CMK (cell line): Measurements from ENCODE around the gene XRCC1.
"Not testable (repeated sequence)": the region's sequence is repeated elsewhere in the genome, so short reads cannot be mapped to it uniquely, and the experiment has no call there.

Experiments used
- DNase-seq: peaks from one replicate; pipeline ENCODE4 v3.0.0-alpha.2; 2010; ENCODE audit warnings: low read depth

Gene XRCC1

DNA sequence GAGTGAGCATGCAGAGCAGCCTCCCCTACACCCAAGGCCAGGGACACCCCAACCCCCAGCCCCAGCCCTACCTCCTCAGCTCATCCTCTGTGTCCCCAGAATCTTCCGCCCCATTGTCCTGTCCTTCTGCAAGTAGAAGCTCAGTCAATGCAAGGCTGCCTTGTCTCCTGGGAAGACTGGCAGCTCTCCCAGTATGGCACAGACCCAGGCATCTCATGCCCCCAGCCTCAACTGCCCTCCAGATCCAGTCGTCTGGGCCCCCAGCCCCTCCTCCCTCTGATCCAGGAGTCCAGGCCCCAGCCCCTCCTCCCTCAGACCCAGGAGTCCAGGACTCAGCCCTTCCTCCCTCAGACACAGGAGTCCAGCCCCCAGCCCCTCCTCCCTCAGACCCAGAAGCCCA, 29.3 kb downstream of the XRCC1 start:
- no peak for DNase-seq

DNA sequence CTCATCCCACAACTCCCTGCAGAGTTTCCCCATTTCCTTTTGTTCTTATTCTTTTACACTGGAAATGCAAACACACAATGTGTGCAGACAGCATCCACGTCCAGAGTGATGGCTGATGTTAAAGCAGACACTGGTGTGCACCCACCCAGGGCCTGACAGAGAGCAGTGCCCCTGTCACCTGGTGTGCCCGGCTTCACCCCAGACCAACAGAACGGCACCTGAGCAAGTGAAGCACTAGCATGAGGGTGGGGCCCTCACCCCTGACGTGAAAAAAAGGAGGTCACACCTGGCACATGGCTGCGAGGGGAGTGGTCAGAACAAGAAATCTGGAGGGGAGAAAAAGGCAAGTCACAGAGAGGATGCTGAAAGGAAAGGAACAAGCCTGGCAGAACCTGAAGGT, 30.1 kb downstream of the XRCC1 start:
- no peak for DNase-seq

DNA sequence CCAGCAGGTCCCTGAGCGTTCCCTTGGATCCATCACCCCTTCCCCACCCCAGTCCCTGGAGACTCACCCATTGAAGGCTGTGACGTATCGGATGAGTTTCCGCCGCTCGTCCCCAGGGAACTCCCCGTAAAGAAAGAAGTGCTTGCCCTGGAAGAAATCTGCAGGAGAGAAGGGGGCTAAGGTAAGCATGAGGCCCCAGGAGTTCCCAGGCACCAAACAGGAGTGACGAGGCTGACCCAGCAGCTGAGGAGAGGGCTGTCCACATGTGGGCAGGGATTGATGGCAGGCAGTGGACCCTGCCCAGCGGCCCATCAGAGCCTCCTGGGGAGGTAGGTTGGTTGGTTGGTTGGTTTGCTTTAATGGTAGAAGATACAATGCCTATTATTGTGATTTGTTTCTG, 31.2 kb downstream of the XRCC1 start:
- no peak for DNase-seq

DNA sequence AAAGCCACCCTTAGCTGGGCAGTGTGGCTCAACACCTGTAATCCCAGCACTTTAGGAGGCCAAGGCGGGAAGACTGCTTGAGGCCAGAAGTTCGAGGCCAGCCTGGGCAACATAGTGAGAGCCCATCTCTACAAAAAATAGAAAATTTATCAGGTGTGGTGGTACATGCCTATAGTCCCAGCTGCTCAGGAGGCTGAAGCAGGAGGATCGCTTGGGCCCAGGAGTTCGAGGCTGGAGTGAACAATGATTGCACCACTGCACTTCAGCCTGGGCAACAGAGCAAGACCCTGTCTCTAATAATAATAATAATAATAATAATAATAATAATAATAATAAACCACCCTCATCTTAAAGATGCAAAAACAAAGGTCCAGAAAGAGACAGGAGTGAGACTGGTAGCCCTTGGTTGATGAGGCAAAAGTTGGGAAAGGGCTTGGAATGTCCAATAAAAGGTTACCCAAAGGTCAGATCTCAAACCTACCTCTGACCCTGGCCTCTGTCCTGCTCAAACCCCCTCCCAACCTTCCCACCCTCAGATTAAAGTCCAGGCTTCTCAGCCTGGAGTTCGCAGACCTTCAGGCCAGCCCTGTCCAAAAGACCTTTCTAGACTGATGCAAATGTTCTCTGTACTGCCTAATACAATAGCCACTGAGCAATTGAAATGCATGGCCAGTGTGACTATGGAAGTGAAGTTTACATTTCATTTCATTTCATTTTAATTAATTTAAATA, 33.2 kb downstream of the XRCC1 start:
- DNase-seq, result no peak

DNA sequence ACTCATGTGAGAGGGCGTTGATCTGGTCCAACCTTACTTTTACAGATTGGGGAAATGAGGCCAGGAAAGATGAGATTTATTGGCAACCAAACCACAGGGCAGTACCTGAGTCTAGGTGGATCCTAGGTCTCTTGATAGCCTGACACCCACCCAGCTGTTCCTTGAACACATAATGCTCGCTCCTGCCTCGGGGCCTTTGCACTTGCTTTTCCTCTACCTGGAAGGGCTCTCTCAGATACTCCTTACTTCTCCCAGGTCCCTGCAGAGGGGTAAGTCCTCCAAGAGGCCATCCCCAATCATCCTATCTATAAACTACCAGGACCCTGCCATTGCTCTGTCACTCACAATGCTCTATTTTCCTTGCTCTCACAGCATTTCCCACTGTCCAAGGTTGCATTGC, 34.9 kb downstream of the XRCC1 start:
- DNase-seq, result no peak

DNA sequence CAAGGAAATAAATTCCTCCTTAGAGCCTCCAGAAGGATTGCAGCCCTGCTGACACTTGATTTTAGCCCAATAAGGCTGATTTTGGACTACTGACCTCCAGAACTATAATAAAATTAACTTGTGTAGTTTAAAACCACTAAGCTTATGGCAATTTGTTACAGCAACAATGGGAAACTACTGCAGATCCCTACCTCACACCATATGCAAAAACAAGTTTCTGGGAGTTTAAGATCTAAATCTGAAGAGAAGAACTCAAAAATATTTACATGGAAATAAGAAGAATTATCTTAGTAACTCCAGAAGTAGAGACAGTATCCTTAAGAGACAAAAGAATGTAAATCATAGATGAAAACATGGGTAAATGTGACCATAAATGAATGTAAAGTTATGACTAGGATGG, 36.4 kb downstream of the XRCC1 start:
- no peak for DNase-seq

DNA sequence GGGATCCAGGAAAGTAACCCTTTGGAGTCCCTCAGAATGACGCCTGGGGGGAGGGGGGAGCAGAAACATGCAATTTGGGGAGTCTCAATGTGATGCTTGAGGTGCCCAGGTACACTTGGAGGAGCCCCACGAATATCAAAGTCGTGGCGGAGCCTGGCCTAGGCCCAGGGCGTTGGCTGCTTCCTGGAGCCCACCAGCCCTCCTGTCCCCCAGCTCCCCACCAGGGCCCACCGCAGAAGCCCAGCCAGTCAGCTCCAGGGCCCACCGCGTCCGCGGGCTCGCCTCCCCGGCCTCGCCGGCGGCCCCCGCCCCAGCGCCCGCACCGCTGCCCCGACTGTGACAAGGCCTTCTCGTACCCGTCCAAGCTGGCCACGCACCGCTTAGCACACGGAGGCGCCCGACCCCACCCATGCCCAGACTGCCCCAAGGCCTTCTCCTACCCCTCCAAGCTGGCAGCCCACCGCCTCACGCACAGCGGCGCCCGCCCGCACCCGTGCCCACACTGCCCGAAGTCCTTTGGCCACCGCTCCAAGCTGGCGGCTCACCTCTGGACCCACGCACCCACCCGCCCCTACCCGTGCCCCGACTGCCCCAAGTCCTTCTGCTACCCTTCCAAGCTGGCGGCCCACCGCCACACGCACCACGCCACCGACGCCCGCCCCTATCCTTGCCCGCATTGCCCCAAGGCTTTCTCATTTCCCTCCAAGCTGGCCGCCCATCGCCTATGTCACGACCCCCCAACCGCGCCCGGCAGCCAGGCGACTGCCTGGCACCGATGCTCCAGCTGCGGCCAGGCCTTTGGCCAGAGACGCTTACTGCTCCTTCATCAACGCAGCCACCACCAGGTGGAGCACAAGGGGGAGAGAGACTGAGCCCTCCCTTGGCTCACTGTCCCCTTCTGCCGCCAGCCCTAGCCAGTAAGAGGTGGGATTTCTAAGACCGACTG, 40.2 kb downstream of the XRCC1 start:
- DNase-seq, result no peak

DNA sequence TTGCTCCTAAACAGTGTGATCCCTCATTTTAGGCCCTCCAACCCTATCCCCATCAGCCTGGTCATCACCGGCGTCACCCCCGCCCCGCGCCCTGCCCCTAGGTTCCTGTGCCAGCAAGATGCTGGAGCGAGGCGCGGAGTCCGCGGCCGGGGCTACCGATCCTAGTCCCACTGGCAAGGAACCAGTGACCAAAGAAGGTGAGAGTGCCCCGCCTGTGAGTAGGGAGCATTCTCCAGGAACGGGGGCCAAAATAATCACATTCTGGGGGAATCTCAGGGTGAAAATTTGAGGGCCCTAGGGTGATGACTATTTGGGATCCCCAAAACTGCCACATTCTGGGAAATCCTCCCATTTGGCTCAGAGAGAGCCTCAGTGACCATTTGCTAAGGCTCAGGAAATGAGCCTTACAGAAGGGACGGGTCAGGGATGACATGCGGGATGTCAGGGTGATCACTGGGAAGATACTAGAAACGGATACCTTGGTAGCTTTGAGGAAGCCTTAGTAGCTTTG, 41.0 kb downstream of the XRCC1 start:
- no peak for DNase-seq

DNA sequence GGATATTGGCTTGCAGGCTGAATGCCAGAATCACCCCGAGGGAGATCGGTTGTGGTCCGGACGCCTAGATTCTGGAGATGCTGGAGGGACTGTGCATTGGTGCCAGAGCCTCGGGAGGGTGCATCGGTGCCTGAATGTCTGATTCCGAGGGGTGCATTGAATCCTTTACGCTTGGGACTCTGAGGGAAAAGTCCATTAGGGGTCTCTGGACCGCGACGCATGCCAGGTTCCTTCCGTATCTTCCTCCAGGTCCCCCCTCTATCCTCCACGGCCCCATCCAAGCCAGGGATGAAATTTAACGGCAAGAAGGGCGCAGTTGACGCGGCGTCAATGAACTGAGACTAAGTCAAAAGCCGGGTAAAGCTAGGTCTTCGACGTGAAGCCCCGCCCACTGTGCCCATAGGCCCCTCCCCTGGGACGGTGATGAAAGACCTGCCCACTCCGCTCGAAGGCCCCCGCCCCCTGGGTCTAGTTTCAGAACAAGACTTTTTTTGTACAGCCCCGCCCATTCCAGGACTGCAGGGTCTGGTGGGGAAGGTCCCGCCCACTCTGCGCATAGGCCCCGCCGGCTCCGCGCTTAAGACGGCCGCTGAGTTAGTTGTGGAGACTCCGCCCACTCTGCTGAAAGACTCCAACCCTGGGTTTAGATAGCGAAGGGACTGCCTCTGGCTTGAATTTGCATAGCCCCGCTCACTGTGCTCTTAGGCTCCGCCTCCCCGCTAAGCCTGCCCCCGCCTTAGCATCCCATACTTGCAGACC, 41.6 kb downstream of the XRCC1 start:
- peak; percentile 99 for DNase-seq

DNA sequence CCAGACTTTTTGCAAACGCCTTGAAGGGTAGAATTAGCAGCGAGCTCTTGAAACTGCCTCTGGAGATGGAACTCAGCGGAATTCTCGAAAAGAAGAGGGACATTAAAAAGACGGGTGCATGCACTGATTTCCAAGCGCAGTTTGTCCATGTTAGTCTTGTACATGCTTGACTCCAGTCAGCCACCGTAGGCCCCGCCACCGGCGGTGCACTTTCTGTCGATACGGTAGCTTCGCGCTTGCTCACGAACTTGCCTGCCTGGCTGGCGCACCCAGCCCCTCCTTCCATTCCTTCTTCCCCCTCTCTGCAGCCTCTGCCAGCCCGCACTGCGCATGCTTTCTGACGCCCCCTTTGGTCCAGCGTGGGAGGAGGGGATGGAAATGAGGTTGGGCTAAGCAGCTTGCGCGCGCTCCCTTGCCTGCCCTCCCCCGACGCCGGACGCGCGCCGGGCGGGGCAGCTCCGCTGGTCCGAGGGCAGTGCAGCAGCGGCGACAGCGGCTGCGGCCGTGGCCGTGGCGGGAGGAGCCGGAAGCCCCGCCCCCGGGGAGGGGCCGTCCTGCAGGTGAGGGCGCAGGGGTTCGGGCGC, 42.3 kb downstream of the XRCC1 start, which contains the start of gene ZNF575:
Gene ZNF575 (plus strand): TSS at position 227 of the 584 bp plus-strand sequence. CDS start 1,235 bp downstream, outside the sequence.
- peak; percentile 97 for DNase-seq

DNA sequence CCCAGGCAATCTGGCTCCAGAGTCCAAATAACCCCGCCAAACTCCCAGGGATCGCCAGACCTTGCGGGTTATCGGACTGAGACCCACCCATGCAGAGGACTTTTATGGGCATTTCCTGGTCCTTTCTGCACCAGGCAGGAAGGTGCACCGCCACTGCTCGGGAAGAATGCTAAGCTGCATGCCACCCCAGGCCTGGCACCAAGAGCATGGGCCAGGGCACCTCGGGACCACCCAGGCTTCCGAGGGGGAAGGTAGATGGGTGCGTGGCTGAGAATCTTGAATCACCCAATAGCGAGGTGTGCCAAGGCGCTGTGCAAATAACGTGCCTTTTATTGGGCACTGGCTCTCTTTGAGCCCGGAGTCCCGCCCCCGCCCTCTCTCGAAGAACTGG, 42.8 kb downstream of the XRCC1 start:
- DNase-seq, result no peak

DNA sequence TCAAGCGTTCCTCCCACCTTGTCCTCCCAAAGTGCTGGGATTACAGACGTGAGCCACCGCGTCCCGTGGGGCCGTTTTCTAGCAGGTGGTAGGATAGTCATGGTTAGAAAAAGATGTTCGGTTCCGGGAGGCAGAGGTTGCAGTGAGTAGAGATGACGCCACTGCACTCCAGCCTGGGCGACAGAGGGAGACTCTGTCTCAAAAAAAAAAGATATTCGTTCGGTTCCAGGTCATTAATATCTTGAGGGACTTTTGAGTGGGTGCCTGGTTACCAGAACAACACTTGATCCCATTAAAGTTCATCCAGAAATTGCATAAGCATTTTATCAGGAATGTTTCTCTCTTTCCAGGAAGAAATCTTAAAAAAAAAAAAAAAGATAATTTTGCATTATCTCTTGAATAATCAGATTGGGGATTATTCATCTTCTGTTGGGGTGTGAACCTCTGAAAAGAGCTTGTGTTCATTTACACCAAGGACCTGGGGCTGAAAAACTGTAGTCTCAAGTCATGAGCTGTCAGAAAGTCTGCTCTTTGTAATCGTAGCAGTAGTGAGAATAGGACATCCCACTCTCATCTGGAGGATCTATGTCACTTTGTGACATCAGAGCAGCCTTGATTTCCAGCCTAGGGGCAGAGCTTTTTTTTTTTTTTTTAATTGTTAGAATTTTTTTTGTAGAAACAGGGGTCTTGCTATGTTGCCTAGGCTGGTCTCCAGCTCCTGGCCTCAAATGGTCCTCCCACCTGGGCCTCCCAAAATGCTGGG, 47.3 kb downstream of the XRCC1 start:
- DNase-seq, result no peak

DNA sequence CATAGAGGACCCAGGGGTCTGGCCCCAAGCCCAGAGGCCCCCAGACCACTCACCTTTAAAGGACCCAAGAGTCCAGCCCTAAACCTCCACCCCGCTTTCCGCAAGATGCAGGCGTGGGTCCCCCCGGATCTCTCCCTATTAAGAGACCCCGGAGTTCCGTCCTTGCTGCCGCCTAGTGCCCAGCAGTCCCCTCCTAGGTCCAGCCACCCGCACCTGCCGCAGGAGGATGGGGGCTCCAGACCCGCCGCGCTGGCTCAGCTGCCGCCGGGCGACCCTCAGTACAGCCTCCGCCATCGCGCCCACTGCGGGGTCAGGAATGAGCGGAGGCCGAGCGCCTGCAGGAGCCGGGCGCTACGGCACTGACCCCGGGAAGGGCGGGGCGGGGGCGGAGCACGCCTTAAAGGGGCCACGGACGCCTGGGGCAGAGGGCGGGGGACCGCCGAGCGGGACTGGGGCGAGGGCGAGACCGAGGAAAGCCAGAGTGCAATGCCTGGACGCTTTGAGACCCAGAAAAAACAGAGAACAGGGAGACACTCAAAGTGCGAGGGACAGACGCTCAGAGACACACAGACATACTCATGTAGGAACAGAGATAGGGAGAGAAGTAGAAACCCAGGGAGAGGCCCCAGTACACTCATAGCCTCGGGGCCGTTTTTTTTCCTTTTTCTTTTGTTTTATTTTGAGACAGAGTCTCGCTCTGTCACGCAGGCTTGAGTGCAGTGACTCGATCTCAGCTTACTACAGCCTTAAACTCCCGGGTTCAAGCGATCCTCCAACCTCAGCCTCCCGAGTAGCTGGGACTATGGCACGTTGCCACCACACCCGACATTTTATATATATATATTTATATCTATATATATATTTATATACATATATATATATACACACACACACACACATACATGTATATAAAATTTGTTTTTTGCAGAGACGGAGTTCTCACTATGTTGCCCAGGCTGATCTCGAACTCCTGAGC, 48.2 kb downstream of the XRCC1 start, which contains the start of gene ETHE1:
Gene ETHE1 (minus strand): TSS at position 318 of the 976 bp plus-strand sequence. CDS start 24 bp downstream, at position 294.
- DNase-seq, result no peak

DNA sequence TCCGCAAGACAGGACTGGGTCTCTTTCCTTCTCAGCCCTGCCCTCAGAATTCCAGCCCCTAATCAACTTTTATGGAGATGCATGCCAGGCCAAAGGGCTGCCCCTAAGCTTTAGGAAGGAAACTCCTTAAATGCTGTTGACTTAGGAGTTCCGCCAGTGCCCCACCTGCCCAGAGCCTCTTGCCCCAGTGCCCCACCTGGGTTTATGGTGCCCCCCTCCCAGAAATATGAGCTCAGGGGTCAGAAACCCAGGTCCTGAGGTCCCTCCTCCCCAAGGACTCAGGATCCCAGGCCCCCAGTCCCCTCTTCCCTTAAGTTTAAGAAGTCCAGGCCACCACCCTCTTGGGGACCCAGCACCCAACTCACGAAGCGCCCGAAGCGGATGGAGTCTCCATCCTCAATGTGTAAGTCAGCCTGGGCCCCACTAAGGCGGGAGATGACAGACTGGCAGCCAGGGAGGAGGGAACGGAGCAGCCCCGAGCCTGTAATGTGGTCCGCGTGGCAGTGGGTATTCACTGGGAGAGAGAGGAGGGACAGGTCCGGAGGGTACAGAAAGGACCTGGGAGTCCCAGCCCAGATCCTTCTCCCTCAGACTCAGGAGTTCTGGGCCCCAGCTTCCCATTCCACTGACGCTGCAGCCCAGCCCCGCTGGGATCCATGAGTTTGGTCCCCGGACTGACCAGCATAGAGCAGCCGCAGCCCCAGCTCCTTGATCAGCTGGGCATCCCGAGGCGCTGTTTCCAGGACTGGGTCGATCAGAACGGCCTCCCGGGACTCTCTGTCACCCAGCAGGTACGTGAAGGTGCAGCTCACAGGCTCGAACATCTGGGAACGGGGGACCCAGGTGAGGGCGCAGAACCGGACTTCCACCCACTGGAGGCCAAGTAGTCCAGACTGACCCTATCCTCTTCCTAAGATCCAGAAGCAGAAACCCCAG, 49.2 kb downstream of the XRCC1 start:
- DNase-seq, result no peak

DNA sequence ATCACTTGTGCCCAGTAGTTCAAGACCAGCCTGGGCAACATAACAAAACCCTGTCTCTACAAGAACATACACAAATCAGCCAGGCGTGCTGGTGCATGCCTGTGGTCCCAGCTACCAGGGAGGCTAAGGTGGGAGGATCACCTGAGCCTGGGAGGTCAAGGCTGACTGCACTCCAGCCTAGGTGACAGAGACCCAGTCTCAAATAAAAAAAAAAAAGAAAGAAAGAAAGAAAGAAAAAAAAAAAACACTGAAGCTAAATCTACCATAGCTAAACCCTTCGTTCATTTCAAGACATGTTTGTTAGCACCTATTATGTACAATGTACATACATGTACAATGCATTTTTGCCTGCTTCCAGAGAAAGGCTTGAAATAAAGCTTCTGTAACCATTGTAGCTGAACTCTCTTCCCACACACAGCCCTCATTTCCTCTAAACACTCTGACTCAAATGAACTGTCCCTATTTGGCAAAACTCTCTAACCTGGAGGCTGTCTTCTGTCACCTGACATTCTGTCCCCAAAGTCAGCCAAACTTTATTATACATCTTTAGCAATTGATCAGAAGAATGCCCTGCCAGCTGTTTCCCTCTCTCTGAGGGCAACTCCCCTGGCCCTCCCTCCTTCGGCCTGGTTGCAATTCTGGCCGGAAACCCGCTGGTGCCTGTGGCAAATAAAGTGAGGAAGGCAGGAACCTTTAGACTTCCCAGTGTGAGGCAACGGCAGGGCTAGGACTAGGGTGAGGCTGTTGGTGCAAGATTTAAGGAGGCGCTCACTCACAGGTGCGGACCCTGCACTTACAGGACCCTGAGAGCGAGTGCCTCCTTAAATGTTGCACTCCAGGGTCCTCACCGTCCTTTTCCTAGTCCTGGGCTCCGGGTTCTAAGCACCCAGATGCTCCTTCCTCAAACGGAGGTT, 50.1 kb downstream of the XRCC1 start:
- DNase-seq, result no peak

DNA sequence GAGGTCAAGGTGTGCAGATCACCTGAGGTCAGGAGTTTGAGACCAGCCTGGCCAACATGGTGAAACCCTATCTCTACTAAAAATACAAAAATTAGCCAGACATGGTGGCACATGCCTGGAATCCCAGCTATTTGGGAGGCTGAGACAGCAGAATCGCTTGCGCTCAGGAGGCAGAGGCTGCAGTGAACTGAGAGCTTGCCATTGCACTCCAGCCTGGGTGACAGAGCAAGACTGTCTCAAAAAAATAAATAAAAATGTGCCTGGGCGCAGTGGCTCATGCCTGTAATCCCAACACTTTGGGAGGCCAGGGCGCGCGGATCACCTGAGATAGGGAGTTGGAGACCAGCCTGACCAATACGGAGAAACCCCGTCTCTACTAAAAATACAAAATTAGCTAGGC, 51.6 kb downstream of the XRCC1 start:
- DNase-seq, result not testable (repeated sequence)

DNA sequence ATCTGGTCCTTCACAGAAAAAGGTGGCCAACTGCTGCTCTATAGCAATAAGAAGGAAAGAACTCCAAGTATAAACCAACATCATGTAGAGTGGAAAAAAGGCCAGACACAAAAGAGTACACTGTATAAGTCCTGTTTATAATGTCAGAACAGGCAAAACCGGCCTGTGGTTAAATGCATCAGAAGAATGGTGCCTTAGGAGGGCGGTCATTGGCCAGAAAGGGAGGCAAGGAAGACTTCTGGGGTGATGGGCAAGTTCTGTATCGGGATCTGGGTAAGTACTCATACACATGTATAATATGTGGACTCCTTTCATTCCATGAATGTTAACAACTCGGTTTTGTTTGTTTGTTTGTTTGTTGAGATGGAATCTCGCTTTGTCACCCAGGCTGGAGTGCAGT, 52.4 kb downstream of the XRCC1 start:
- DNase-seq, result no peak
